A673 (cell line): ENCODE data around the gene ADGRB2. TPM values are rescaled to one million over a fixed set of nuclear protein-coding genes. Genes with fewer than 3 reads are reported as not detected.

ENCODE experiments used
- BruUV-seq: library from RNA; stranded (reverse); fragments of 400-500 nt; replicated peaks from 2 replicates; lab custom pipeline; 2021; lab: Mats Ljungman, UMichigan
- CTCF ChIA-PET: fragments of 300-600 bp; sonication (Branson Sonifier 250); formaldehyde crosslinking; loops from one replicate; lab custom pipeline; 2022; ENCODE audit warnings: antibody characterized with exemption; lab: Charles Lee
- POLR2A ChIA-PET: fragments of 300-600 bp; sonication (Branson Sonifier 250); formaldehyde crosslinking; loops from one replicate; lab custom pipeline; 2022; ENCODE audit warnings: antibody characterized with exemption; ENCODE audit not compliant: low non-redundant PET; lab: Charles Lee
- DNase-seq: peaks from one replicate; pipeline ENCODE4 v3.0.0-alpha.2; 2015; ENCODE audit warnings: low spot score
- H3K27ac ChIP-seq: fragments of 200-600 bp; sonication (generic); 2 replicates; pipeline ENCODE4 v1.5.1; 2016; ENCODE audit warnings: mixed run types, low read depth, mild to moderate bottlenecking, mixed read lengths, antibody characterized with exemption, low read length; ENCODE audit not compliant: poor library complexity, severe bottlenecking
- H3K27me3 ChIP-seq: fragments of 200-600 bp; sonication (generic); replicated peaks from 2 replicates; pipeline ENCODE4 v1.6.1; 2017; ENCODE audit warnings: mixed run types, low read depth, mild to moderate bottlenecking, mixed read lengths, antibody characterized with exemption, low read length; ENCODE audit not compliant: insufficient read depth, poor library complexity
- H3K36me3 ChIP-seq: fragments of 200-600 bp; sonication (generic); 2 replicates; pipeline ENCODE4 v1.6.1; 2016; ENCODE audit warnings: mixed run types, mild to moderate bottlenecking, mixed read lengths, antibody characterized with exemption, low read length; ENCODE audit not compliant: insufficient read depth, poor library complexity, severe bottlenecking
- H3K4me1 ChIP-seq: fragments of 200-600 bp; sonication (generic); 2 replicates; pipeline ENCODE4 v1.6.1; 2017; ENCODE audit warnings: mixed run types, mild to moderate bottlenecking, mixed read lengths, antibody characterized with exemption, low read length; ENCODE audit not compliant: insufficient read depth, poor library complexity, severe bottlenecking
- H3K4me3 ChIP-seq: fragments of 200-600 bp; sonication (generic); 2 replicates; pipeline ENCODE4 v1.5.1; 2016; ENCODE audit warnings: low read depth, mixed run types, mild to moderate bottlenecking, mixed read lengths, low read length; ENCODE audit not compliant: poor library complexity, severe bottlenecking
- H3K9me3 ChIP-seq: fragments of 200-600 bp; sonication (generic); 2 replicates; pipeline ENCODE4 v1.6.1; 2016; ENCODE audit warnings: mixed run types, low read depth, mild to moderate bottlenecking, mixed read lengths, antibody characterized with exemption, low read length; ENCODE audit not compliant: poor library complexity, severe bottlenecking
- EZH2 ChIP-seq: fragments of 200-600 bp; sonication (generic); IDR thresholded peaks from 2 replicates; pipeline ENCODE4 v1.6.1; 2017; ENCODE audit warnings: borderline replicate concordance, low read depth, mild to moderate bottlenecking, mixed read lengths, antibody characterized with exemption, low read length; ENCODE audit not compliant: poor library complexity, severe bottlenecking
- intact Hi-C: fragments of 100-400 bp; cut with micrococcal nuclease; formaldehyde crosslinking; loops from one replicate; pipeline ENCODE4 v1.10.0; 2022; ENCODE audit not compliant: unreplicated experiment
- total RNA-seq: library from RNA; stranded (reverse); gene quantifications from 2 replicates; pipeline ENCODE4 v1.2.3, GENCODE V29; 2021
- TF ChIP-seq, protein P1 (sequence below): fragments of 300-800, 200-600 bp; sonication (generic); conservative IDR thresholded peaks from 2 replicates; pipeline ENCODE4 v1.5.1; 2017; ENCODE audit warnings: low read depth, mild to moderate bottlenecking, antibody characterized with exemption, low read length, moderate library complexity, mixed read lengths

The ADGRB2 gene
- total RNA-seq, 1 experiment from 2014 or later: 5.9 TPM

- no peaks in the 10 kb centered on the region for H3K9me3 ChIP-seq
- ChIA-PET CTCF (no interaction called here), POLR2A (no interaction called here)
- H3K4me1 ChIP-seq: peaks cover 16% of the 10 kb centered on the region
- no peak overlapping the region for H3K27ac ChIP-seq
- TF ChIP-seq EZH2: no peak
- no TSS peak for BruUV-seq
- intact Hi-C loops: no loop called here
- no peak for DNase-seq
- H3K4me3 ChIP-seq: no peak overlapping the region
- H3K36me3 ChIP-seq: no peaks in the 10 kb centered on the region
- H3K27me3 ChIP-seq: no peaks in the 10 kb centered on the region
Measured at GRCh38 chr1:31792541-31792940, 28.4 kb upstream of the ADGRB2 start.

DNA sequence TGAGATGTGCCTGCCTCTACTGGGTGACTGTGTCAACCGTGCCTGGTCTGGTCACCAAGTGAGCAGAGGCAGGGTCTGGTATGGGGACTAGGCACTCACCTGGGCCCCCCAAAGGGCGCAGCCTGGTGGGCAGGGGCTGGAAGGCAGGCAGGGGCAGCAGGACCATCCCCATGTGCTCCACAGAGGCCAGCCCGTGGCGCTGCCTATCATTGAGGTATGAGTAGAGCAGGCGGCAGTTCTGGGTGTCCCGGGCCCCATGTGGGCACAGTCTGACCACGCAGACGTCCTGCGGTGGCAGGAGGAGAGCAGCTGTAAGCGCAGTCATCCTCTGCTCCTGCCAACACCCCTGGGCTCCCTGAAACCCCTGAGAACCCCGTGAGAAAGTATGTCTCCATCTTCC is 28.0 kb upstream of the ADGRB2 start:
- no peak overlapping the region for H3K27ac ChIP-seq
- no peaks in the 10 kb centered on the region for H3K9me3 ChIP-seq
- CTCF ChIA-PET: interaction anchor here (1.0 kb wide), 1 partner anchor 126 kb away, joined by 3 read pairs; no protein-coding TSS in a partner anchor
- TF ChIP-seq, protein P1, sequence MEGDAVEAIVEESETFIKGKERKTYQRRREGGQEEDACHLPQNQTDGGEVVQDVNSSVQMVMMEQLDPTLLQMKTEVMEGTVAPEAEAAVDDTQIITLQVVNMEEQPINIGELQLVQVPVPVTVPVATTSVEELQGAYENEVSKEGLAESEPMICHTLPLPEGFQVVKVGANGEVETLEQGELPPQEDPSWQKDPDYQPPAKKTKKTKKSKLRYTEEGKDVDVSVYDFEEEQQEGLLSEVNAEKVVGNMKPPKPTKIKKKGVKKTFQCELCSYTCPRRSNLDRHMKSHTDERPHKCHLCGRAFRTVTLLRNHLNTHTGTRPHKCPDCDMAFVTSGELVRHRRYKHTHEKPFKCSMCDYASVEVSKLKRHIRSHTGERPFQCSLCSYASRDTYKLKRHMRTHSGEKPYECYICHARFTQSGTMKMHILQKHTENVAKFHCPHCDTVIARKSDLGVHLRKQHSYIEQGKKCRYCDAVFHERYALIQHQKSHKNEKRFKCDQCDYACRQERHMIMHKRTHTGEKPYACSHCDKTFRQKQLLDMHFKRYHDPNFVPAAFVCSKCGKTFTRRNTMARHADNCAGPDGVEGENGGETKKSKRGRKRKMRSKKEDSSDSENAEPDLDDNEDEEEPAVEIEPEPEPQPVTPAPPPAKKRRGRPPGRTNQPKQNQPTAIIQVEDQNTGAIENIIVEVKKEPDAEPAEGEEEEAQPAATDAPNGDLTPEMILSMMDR: no peak
- no peak for TF ChIP-seq EZH2
- BruUV-seq: no TSS peak
- no peaks in the 10 kb centered on the region for H3K27me3 ChIP-seq
- peaks cover 14% of the 10 kb centered on the region for H3K4me1 ChIP-seq
- intact Hi-C loops: no loop called here
- H3K36me3 ChIP-seq: no peaks in the 10 kb centered on the region
- POLR2A ChIA-PET: no interaction called here
- DNase-seq: no peak
- H3K4me3 ChIP-seq: no peak overlapping the region

DNA sequence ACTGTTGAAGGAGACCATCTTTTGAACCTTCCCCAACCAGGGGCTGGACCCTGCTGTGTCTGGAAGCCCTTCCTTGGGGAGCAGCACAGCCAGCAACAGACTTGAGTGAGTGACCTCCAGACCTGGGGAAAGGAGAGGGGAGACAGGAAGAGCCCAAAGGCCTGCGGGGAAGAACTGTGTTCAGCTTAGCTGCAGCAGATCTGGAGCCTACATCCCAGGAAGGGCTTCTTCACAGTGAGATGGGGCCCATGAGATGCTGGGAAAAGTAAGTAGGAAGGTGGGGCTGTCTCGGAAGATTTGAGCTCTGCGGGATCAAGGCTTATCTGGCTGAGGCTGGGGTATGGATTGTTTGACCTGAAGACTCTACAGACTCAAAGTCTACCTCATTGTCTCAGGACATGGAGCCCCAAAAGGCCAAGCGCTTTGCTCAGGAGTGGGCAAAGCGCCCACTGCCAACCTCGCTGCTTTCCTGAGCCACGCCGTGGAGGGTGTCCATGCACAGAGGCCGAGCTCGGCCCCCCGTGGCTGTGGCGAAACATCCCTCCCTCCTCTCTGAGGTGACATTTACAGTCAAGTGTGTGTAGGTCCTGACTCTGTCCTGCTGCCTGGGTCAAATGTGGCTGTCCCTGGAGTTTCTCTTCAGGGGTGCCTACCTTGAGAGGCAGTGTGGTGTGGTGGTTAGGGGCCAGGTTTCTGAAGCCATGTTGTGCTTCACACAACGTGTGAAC is 27.2 kb upstream of the ADGRB2 start:
- no TSS peak for BruUV-seq
- Histone ChIP-seq H3K36me3 (no peaks in the 10 kb centered on the region), H3K27me3 (no peaks in the 10 kb centered on the region), H3K4me3 (no peak overlapping the region), H3K9me3 (no peaks in the 10 kb centered on the region), H3K4me1 (peaks cover 11% of the 10 kb centered on the region), H3K27ac (no peak overlapping the region)
- ChIA-PET CTCF (interaction anchor here (1.0 kb wide), 2 partner anchors 125 to 172 kb away, joined by 3 read pairs; no protein-coding TSS in a partner anchor), POLR2A (no interaction called here)
- no peak for DNase-seq
- TF ChIP-seq, protein P1: no peak
- TF ChIP-seq EZH2: no peak
- intact Hi-C loops: no loop called here
